Bronchial epithelial cell (primary cell): ENCODE measurements around the gene VWA1. TPM values are rescaled to one million over a fixed set of nuclear protein-coding genes. Genes with fewer than 3 reads are reported as not detected.
A peak's percentile ranks its signal among the peaks of the same experiment; 100 is the strongest.

Experiments
- DNase-seq: peaks from one replicate; pipeline ENCODE4 v3.0.0-alpha.2; 2010; ENCODE audit warnings: low read depth
- FAIRE-seq: peaks from 2 replicates; lab custom pipeline; 2011; peaks lifted over from hg19 to GRCh38; lab: Jason Lieb, UNC
- H3K27me3 ChIP-seq: 2 replicates; pipeline ENCODE4 v1.5.1; 2011; ENCODE audit warnings: low read length; ENCODE audit not compliant: control insufficient read depth, insufficient read depth
- H3K36me3 ChIP-seq: 2 replicates; pipeline ENCODE4 v1.5.1; 2011; ENCODE audit warnings: low read length; ENCODE audit not compliant: control insufficient read depth, insufficient read depth
- H3K4me3 ChIP-seq: 2 replicates; pipeline ENCODE4 v1.5.1; 2011; ENCODE audit warnings: mild to moderate bottlenecking, low read depth, low read length, control low read depth
- total RNA-seq: library from RNA; depleted of rRNA; stranded (reverse); fragments of >200 nt; gene quantifications from 2 replicates; pipeline ENCODE4 v1.2.1, GENCODE V29; 2014
- TF ChIP-seq, protein P1 (sequence below): IDR thresholded peaks from 2 replicates; pipeline ENCODE4 v1.5.1; 2011; ENCODE audit warnings: mild to moderate bottlenecking, moderate library complexity, low read length, control low read depth, inconsistent platforms; ENCODE audit not compliant: insufficient read depth, severe bottlenecking

Gene VWA1
- total RNA-seq, 1 donor from 2014 or later = 5.0 TPM

DNA sequence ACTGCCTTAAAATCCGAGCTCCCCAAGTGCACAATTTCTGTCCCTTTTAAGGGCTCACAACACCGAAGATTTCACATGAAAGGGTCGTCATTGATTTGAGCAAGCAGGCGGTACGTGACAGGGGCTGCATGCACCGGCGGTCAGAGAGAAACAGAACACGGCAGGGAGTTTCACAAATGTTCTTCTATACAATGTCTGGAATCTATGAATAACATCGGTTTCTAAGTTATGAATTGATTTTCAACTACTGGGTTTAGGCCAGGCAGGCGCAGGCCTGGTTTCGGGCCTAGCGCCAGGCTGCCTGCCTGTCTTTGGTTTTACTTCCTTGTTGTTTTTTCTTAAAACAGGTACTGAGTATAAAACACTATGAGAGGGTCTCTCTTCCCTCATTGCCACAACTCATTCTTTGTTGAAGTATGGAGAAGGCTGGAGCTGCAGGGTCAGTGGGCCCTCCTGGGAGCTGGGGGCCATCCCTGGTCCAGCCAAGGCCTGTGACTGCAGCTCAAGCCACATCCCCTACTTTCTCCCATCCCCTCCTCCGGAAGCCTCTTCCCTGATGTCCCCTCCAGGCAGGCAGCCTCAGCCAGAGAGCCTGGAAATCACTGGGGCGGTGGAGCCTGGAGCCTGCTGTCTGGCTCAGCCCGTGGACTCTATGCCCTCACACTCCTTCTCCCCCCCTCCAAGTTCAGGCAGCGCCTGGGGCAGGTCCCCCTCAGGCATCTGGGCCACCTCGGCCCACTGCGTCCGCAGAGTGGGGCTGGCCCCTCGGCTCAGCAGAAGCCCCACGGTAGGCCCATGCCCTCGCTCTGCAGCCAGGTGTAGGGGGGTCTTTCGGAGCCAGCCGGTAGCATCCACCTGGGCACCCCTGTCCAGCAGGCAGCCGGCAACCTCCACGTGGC, 16.8 kb upstream of the VWA1 start:
- Histone ChIP-seq H3K27me3 (no peaks in the 10 kb centered on the region), H3K4me3 (no peak overlapping the region), H3K36me3 (no peaks in the 10 kb centered on the region)
- FAIRE-seq = no peak
- DNase-seq = no peak
- TF ChIP-seq, protein P1, sequence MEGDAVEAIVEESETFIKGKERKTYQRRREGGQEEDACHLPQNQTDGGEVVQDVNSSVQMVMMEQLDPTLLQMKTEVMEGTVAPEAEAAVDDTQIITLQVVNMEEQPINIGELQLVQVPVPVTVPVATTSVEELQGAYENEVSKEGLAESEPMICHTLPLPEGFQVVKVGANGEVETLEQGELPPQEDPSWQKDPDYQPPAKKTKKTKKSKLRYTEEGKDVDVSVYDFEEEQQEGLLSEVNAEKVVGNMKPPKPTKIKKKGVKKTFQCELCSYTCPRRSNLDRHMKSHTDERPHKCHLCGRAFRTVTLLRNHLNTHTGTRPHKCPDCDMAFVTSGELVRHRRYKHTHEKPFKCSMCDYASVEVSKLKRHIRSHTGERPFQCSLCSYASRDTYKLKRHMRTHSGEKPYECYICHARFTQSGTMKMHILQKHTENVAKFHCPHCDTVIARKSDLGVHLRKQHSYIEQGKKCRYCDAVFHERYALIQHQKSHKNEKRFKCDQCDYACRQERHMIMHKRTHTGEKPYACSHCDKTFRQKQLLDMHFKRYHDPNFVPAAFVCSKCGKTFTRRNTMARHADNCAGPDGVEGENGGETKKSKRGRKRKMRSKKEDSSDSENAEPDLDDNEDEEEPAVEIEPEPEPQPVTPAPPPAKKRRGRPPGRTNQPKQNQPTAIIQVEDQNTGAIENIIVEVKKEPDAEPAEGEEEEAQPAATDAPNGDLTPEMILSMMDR = no peak

DNA sequence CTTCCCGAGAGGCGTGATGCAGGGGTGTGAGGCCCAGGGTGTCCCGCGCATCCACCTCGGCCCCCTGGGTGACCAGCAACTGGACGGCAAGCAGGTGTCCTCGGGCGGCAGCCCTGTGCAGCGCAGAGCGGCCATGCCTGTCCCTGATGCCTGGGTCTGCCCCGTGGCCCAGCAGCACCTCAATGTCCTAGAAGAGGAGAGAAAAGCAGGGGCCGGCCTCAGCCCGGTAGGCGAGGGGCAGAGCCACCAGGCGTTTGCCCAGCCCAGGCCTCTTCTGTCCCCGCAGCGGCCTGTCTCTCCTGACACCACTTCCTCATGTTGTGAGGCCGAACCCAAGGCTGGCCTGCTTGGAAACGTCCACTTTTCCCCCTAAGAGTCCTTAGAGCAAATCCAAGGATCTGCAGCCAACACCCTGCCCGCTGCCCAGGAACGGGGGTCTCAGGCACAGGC, 16.1 kb upstream of the VWA1 start:
- no peak for FAIRE-seq
- no peak for DNase-seq
- no peaks in the 10 kb centered on the region for H3K36me3 ChIP-seq
- TF ChIP-seq, protein P1 = no peak
- H3K4me3 ChIP-seq = peak overlapping the region; percentile 39
- no peaks in the 10 kb centered on the region for H3K27me3 ChIP-seq

DNA sequence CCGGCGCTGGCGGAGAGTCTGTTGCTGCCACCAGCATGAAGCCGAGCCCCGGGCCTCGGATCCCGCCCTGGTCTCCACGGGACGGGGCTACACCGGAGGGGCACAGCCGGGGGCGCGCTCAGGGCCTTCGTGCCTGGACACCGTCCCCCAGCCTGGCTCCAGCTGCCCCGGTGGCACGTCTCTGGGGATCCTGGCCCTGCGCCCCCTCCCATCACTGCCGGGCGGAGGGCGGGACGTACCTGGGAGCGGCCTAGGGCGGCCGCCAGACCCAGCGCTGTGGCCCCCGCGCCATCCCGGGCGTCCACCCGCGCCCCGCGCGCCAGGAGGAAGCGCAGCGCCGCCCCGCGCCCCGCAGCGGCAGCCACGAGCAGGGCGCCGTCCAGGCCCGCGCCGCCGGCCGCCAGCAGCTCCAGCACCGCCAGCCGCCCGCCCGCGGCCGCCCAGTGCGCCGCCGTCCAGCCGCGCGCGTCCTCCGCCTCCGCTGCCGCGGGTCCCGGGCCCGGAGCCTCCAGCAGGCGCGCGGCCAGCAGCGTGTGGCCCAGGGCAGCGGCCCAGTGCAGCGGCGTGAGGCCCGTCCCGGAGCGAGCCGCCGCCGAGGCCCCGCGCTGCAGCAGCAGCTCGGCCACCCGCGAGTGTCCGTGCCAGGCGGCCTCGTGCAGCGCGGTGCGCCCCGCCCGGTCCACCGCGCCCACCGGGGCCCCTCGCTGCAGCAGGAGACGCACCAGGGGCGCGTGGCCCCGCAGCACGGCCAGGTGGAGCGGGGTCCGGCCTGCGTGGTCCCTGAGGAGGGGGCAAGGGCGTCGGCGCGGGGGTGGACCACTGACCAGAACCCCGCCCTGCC, 15.5 kb upstream of the VWA1 start:
- Histone ChIP-seq H3K27me3 (no peaks in the 10 kb centered on the region), H3K36me3 (no peaks in the 10 kb centered on the region), H3K4me3 (peak overlapping the region; percentile 39)
- no peak for FAIRE-seq
- TF ChIP-seq, protein P1 = no peak
- DNase-seq = no peak

DNA sequence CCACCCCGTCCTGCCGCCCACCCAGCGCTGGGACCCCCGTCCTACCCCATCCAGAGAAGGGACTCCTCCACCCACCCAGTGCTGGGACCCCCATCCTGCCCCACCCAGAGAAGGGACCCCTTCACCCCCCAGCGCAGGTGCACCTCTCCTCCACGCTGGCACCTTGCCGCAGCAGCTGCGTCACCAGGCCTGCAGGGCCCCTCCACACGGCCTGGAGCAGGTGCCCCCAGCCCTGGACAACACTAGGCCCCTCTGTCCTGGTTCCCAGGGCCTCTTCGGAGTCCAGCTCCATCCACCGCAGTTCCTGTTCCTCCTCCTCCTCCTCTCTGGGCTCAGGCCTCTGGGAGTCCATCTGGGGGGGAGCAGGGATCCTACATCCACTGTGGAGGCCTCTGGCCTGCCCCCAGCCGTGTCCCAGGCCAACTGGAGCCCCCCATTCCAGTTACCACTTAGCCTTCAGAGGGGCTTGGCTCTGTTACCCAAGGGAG, 14.8 kb upstream of the VWA1 start:
- DNase-seq (no peak), FAIRE-seq (no peak)
- TF ChIP-seq, protein P1 = no peak

DNA sequence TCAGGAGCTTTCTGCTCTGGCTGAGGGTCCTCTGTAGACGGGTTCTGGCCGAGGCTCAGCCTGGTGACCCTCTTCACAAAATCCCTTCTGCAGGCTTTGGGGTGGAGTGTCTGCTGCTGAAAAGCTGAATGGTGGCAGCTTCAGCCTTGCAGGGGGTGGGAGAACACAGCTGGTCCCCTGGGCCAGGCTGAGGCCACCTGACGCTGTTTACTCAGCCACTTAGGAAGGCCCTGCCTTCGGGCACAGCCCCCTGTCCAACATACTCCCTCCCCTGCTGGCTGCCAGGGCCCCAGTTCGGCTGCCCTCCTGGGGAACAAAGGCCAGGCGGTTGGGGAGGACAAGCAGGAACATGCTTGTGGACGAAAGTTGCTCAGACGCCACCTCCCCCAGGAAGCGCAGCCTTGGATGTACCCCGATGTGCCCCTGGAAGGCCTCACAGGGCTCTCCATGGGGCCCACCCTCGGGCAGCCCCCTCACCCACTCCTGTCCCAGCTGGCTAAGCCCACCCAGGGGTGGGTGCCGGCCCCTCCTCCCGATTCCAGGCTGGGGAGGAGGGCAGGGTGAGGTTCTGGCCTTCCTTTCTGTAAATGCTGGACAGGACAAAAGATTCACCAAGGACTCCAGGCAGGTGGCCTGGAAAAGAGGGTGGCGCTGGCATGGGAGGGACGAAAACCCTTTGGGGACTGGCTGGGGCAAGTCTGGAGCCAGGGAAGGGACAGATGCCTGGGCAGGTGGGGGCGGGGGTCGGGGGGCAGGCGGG, 14.2 kb upstream of the VWA1 start, which contains the start of gene ANKRD65:
ANKRD65 (minus strand) TSS at position 130 of the 760 bp plus-strand sequence. CDS start 271 bp downstream, outside the sequence.
- FAIRE-seq = no peak
- DNase-seq = peak; percentile 67
- H3K36me3 ChIP-seq = no peaks in the 10 kb centered on the region
- no peaks in the 10 kb centered on the region for H3K27me3 ChIP-seq
- peak within 1 kb of the TSS; percentile 39 for H3K4me3 ChIP-seq
- TF ChIP-seq, protein P1 = no peak

More for the DNA sequence above, 14.8 kb upstream of the VWA1 start:
- no peaks in the 10 kb centered on the region for H3K36me3 ChIP-seq
- H3K27me3 ChIP-seq = no peaks in the 10 kb centered on the region
- peak overlapping the region; percentile 39 for H3K4me3 ChIP-seq
